ENCODE data around the gene PCBP3.
A peak's percentile ranks its signal among the peaks of the same experiment; 100 is the strongest.

The PCBP3 gene

DNA sequence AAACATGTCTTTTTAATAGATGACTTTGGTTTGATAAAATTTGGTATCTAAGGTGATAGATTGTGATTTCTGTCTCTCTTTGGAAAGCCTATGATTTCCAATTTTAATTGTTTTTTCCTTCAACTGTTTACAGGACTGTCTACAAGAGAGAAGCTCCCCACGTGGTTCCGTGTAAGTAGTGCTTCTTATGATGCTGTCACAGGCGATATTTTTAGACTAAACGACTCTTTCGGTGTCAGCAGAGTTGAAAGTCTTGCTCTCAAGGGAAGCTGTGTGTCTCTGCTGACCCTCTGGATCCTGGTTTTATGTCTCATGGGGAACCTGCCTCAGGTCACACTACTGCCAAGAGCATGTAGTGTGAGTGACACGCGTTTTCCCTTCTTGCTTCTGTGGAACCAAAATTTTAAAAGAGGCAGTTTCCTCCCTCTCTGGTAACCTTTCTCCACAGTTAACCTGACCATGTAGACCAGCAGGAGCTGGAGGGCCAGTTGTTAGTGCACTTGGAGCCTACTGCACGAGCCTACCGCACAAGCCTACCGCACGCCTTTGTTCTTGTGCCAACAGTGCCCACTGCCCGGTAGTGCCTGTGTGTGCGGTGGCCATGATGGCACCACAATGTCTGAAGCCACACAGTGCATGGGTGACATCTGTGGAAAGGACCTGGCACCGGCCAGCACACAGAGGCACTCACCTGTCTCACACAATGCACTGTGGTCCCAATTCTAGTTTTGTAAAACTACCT, 91.9 kb downstream of the PCBP3 start:
- no peak for DNase-seq

DNA sequence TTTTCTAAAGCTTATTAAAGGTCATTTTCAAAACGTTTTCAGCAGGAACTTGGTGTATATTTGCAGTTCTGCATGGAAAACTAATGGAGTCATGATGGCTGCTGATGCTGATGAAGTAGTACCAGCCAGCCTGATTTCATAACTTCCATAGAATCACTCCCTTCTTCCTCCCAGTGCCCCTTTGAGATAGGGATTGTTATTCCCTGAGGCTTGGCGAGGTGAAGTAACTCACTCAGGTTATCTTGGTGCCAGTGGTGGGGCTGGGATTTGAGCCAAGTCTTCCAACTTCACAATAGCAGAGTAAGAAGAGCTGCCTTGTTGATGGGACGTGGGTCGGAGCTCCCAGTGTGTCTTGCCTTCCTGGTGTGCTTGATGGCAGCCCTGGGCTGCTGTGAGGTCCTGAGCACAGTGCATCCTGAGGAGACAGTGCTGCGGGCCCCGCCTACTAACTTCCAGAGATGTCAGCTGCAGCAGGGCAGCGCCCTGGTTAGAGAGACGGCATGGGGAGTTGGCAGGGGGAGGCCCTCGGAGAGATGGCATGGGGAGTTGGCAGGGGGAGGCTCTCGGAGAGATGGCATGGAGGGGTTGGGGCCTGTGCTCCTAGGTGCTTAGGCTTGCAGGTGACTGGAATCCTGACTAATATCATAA, 92.6 kb downstream of the PCBP3 start:
- no peak for DNase-seq

DNA sequence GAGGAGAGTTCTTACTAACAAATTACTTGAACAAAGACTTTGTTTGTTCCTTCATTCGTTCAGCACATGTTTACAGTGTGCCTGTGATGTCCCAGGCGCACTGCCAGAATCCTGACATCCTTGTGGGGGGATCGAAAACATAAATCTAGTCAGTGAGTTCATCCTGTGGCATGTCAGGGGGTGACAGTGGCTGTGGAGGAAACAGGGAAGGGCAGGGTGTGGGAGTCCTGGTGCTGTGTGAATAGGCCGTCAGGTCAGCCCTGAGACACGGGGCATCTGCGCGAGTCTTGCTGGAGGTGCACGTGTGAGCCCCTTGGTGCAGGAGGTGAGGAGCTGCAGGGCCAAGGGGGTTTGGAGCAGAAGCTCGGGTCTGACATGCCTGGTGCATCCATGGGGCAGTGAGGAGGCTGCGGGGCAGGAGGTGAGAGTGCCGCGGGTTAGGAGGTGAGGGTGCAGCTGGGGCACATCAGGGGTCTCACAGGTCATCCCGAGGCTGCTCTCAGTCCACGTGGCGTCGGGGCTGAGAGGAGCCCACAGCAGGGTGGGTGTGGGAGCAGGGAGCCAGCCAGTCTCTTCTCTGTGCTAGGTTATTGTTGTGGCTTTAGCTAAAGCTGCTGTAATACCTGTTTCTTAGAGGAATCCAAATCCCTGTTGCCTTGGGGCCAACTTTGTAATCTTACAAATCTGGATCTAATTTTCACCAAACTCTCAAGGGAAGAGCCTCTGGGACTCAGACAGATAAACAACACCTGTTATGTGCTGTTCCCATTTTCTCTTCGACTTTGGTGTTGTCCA, 93.4 kb downstream of the PCBP3 start:
- peak; percentile 26 for DNase-seq

DNA sequence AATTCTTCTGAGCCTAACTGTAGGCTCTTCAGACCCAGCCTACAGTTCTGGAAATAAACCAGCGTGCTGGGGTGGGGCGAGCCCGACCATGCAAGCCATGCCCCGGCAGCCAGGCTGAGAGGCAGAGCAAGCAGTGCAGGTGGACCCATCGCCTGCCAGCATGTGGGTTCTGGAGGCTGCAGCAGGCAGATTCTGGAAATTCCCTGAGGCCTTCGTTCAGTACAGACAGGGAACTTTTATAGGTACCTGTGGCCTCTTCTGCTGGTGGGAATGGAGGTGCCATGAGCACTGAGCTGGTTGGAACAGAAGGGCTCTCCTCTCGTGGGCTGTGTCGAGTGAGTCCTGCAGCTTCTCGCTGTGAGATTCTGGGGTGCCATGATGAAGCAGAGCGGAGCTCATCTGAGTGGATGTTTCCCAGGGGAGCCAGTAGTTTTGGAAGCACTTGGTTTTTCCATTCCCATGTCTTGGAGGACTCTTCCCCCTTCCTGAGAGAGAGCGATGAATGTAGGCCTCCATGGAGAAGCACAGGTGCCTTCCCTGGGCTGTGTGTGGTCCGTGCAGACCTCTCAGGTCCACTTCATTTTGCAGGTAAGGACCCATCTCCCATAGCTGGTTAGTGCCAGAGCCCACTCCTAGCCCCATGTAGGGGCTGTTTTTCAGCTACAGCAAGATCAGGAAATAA, 94.1 kb downstream of the PCBP3 start:
- DNase-seq, result no peak

DNA sequence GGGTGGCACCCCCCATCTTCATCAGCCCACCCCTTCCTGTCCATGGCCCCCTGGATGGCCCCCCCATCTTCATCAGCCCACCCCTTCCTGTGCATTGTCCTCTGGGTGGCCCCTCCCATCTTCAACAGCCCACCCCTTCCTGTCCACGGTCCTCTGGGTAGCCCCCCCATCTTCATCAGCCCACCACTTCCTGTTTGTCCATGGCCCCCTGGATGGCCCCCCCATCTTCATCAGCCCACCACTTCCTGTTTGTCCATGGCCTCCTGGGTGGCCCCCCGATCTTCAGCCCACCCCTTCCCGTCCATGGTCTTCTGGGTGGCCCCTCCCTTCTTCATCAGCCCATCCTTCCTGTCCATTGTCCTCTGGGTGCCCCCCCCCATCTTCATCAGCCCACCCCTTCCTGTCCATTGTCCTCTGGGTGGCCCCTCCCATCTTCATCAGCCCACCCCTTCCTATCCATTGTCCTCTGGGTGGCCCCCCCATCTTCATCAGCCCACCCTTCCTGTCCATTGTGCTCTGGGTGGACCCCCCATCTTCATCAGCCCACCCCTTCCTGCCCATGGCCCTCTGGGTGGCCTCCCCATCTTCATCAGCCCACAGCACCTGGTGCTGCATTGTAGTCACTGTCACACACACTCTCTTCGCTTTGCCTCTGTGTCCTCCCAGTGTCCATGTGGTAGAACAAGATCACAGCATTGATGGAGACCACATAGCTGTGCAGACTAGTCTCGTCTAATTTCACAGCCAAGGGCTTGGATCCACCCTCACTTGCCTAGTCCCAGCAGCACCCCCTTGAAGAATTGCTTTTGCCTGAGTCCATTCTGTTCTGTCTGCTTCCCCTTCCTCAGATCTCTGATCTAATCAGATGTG, 95.9 kb downstream of the PCBP3 start:
- no peak for DNase-seq

DNA sequence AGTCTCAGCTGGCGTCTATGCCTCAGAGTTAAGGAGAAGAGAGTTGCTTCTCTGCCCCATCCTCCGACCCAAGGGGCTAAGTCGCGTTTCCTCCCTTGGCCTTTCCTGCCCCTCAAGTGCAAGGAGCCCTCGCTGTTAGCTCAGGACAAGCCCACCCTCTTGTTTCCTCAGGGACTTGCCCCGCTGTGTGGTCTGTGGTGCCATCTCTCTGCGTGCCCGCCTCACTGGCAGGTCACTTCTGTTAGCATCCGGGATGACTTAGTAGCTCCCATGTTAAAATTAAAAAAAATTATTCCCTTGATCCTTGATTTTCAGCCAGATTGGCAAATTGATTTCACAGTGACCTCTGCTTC, 96.5 kb downstream of the PCBP3 start:
- DNase-seq, result no peak

DNA sequence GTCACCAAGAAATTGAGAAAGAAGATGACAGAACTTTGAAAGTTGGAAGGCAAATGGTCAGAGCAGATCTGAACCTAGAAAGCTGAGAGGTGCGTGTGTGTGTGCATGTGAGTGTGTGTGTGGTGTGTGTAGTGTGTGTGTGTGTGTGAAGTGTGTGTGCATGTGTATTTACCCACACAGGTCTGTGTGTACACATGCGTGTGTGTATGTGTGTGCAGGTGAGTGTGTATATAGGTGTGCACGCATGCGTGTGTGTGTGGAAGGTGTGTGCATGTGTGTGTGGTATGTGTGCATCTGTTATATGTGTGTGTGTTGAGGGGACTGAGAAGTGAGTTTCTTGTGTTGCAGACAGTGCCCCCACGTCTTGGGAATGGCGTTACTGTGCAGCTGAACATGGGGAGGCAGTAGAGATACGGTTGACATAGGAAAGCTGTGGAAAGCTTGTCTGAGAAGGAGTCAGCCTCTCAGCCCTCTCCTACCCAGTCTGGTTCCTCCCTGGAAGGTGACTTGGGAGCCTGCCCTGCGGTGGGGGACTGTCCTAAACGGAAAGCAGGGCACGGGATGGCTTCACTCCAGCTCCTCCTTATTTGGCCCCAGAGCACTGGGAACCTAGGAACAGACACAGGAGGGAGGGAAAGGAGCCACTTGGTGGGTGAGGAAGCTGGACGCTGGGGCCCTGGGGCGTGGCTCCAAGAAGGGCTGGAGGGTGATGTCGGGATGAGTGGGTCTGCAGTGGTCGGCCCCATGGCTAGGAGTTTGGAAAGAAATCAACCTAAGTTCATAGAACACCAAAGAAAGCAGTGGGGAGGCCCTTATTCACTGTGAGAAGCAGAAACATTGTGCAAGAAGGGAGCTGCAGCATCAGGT, 97.2 kb downstream of the PCBP3 start:
- no peak for DNase-seq

DNA sequence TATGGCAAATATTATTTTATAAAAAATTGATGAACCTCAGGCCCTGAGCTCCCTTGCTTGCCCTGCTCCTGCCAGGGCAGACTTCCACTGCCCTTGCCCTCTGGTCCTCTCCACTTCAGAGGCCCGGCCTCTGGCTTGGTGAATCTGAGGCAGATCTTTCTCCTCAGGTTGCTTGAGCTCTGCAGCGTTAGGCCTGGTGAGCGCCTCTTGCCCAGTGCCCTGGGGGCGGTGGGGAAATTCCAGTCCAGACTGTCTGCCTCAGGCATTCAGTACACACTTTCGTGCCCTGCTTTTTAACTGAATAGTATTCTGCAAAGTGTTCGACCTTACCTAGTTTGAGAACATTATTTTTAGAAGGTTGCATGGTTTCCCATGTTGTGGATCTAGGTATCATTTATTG, 98.2 kb downstream of the PCBP3 start:
- no peak for DNase-seq

DNA sequence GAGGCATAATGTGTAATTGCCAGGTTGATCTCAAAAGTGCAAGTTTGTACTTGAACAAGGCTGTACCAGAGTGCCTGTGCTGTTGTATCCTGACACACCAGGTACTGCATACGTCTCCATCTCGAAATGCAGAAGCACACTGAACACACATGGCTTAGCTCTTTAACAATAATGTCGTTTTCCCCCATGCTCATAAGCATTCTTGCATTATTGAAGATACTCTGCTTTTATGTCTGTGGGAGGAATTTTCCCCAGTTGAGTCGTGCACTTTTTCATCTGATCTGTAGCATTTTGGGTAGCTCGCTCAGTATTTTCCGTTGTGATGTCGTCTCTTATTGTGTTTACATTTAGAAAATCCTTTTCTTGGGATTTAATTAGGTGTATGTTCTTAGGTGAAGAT, 98.7 kb downstream of the PCBP3 start:
- DNase-seq, result no peak

DNA sequence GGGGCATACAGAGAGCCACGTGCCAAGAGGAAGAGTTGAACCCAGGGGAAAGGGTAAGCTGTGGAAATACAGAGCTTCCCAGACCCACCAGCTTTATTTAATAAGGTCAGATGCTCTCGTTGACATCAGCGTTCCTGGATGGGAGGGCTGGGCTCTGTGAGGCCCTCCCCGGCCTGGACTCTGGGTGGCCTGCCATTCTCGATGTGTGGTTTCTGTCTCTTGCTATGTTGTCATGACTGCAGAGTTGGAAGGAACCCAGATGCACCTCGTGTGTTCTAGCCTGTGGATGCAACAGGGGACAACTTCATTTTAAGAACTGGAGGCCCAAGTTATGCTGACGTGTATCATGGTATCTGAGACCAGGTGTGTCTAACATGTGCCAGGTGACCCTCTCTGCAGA, 101.7 kb downstream of the PCBP3 start:
- no peak for DNase-seq

DNA sequence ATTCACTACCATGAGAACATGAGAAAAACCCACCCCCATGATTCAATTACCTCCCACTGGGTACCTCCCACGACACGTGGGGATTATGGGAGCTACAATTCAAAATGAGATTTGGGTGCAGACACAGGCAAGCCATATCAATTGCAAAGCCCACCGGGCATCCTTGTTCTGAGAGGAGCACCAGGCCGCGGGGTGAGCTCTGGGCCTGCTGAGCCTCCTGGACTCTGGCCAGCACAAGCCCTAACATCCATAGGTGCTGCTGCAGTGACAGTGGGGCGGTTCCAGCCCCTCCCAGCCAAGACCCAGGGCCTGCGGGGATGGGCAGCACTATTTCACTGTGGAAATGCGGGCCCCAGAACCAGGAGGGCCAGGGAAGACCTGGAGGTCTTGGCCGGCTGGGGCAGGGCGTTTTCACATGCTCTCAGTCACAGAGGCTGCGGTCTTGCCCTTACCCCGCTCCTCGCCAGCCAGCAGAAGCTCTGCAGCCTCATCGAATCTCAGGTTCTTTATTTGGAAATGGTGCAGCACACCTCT, 103.8 kb downstream of the PCBP3 start:
- no peak for DNase-seq

DNA sequence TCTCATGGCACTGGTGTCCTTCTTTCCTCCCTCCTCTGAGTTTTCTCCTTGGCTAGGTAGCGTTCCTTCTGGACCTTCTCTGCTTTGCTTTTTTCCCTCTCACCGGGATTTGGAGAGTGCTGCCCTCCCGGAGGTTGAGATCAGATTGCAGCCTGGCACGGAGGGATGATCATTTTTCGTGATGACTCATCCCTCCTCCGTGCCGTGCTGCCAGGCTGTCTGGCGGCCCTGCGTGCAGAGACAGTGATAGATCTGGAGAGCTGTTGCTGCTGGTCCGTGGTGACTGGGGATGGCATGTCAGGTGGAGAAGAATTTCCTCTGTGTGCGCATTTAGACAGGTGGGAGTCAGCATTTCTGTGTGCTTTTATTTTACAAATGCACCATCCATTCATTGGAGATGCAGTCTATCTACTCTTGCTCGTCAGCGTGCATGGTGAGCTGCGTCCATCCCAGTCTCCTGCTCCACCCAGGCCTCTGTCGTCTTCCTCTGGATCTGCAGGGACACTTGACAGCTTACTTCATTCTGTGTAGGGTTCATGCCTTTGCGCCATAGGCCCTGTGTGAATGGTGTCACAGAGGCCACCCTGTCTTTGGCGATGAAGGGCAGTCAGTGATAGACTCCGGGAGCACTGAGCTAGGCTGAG, 104.4 kb downstream of the PCBP3 start:
- peak; percentile 40 for DNase-seq

DNA sequence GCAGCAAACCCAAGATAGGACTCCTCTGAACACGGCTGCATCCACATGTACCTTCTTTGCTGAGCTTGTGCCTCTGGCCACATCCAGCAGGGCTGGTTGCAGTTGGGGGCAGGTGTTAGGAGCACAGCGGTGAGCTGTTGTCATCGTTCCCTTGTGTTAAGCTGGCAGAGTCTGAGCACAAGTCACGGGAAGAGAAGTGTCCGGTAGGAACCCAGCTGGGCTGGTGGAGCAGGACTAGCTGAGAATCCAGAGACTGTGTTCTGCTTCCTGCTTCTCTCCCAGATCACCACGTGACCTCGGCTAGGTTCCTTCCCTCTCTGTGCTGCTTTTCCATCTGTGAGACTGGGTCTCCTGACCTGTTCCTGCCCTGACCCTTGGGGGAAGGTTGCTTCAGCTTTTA, 105.1 kb downstream of the PCBP3 start:
- DNase-seq, result no peak

DNA sequence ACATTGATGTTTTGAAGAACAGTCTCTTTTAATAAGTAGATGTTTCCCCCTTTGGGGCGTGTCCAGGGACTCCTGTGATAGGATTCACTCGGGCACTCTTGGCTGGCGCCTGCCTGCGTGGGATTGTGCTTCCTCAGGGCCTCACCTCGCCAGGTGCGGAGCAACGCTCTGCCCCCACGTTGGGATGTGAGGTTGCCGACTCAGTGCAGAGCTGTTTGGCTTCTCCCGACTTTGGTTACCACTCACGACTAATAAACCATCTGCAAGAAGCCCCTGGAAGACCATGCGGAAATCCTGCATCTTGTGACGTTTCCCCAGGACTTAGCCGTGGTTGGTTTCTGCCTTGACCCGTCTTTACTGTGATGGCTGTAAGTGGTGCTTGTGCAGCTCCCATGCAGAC, 106.4 kb downstream of the PCBP3 start:
- no peak for DNase-seq

DNA sequence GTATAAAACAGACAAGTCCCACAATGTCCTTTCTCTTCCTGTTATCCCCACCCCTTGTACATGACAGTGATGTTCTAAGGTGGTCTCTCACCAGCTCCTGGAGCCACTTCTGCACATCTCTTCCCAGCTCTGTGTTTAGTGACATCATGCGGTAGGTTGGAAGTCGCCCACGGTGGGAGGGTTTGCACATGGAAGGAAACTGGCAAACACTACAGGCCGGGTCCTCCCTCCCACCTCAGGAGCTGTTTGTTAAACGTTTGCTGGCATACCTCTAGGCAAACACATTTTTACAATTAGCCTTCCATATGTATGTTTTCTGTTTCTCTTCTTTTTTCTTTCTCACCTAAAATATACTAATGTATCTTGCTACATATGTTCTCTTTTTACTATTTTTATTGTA, 107.4 kb downstream of the PCBP3 start:
- DNase-seq, result no peak

DNA sequence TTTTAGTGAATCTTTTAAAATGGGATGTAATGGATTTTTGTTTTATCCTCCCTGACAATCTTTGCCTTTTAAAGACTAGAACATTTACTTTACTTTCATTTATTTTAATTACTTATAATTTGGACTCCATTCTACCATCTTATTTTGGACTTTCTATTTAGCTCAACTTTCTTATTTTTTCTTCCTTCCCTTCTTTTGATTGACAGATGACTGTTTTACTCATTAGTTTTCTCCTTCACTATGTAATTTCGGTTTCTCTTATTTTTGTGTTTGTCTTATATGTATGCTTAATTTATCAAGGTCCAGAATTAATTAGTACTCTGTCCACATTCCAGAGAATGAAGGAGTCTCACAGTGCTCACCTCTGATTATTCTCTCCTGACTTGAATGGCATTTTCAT, 109.9 kb downstream of the PCBP3 start:
- DNase-seq, result no peak

DNA sequence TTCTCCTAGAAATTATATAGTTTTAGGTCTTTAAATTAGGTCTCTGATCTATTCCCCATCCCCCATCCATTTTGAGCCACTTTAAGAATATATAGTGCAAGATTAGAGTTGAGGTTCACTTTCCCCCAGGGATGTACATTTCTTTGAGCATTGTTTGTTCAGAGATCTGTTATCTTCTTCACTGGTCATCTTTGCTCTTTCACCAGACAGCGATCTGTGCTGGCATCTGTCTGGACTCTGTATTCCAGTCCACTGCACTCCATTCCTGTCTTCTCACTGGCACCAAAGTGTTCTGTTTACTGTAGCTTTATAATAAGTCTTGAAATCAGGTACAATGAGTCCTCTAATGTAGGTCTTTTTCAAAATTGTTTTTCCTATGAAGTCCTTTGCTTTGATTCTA, 112.5 kb downstream of the PCBP3 start:
- DNase-seq, result no peak

DNA sequence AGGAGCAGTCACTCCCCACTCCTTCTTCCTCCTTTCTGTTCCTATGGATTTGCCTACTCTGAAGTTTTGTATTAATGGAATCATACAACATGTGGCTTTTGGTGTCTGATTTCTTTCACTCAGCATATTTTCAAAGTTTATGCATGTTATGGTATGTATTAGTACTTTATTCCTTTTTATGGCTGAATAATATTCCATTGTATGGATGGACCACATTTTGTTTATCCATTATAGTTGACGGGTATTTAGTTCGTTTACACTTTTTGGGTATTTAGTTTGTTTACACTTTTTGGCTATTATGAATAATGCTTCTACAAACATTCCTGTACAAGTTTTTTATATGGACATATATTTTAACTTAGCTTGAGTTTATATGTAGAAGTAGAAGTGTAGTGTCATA, 113.1 kb downstream of the PCBP3 start:
- DNase-seq, result no peak

DNA sequence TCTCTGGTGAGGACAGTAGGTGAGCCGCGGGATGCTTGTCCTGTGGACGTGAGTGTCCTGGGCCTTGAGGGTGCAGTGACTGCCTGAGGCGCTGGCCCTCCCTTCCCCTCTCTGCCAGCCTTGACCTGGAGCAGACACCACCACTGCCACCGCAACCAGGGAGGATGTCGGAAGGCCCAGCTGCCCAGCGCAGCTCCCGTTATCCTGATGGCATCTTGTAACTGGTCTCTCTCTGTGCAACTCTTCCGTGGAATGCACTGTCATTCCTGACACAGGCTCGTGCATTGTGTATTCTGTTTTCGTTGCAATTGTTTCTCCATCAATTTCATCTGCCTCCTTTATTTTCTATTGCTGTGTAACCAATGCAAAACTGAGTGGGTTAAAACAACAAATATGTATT, 118.2 kb downstream of the PCBP3 start:
- no peak for DNase-seq

DNA sequence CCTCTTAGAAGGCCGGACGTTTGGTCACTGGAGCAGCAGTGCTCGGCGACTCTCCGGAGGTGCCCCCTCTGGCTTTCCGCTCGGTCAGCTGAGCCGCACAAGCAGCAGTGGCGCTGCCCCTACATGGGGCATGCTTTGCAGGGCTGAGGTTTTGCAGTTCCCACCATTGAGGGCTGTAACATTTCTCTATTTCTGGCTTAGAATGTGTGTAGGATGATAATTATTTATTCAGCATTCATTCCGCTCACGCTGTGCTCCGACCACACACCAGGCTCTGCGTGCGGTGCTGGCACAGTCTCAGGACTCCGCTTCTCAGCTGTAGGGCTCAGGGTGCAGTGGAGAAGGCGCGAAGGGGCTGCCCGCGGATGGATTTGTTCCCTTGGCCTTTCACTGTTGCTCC, 119.5 kb downstream of the PCBP3 start:
- DNase-seq, result no peak

DNA sequence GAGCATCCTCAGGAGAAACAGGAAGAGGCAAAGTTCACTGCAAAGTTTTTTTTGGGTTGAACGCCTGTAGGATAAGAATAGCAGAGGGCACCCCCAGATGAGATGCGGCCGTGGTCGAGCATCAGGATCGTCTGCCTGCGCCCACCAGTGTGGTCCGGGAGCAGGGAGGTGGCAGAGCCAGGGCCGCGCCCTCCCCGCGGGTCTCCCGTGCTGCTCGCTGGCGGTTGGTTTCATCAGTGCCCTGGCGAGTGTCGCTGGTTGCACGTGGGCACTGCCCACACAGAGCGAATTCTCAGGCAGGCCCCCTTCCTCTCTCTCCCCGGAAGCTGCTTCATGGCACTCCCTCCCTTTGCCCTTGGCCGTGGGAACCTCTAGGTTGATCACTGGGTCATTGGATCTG, 120.0 kb downstream of the PCBP3 start:
- DNase-seq, result no peak

All from fibroblast of skin of right quadriceps (primary cell).